IMR-90 (cell line): Measurements from ENCODE around the gene SLC4A1AP.

Experiments
- CEBPB ChIP-seq: IDR thresholded peaks from 2 replicates; pipeline ENCODE4 v1.6.1; 2012; ENCODE audit warnings: low read depth, low read length, improper control_type of control experiment
- CHD1 ChIP-seq: IDR thresholded peaks from 2 replicates; pipeline ENCODE4 v1.6.1; 2012; ENCODE audit warnings: low read depth, low read length, improper control_type of control experiment
- CTCF ChIP-seq: conservative IDR thresholded peaks from 2 replicates; pipeline ENCODE4 v1.5.1; 2012; ENCODE audit warnings: mild to moderate bottlenecking, low read depth, low read length, improper control_type of control experiment
- ELK1 ChIP-seq: fragments of 150-350 bp; IDR thresholded peaks from 2 replicates; pipeline ENCODE4 v1.6.1; 2016; ENCODE audit warnings: low read depth, mild to moderate bottlenecking, low read length, moderate library complexity, borderline replicate concordance
- MAFK ChIP-seq: IDR thresholded peaks from 2 replicates; pipeline ENCODE4 v1.6.1; 2012; ENCODE audit warnings: low read depth, low read length, improper control_type of control experiment
- MXI1 ChIP-seq: IDR thresholded peaks from 2 replicates; pipeline ENCODE4 v1.6.1; 2012; ENCODE audit warnings: low read depth, mild to moderate bottlenecking, low read length, moderate library complexity, borderline replicate concordance
- NFE2L2 ChIP-seq: fragments of 150-350 bp; IDR thresholded peaks from 2 replicates; pipeline ENCODE4 v1.6.1; 2016; ENCODE audit warnings: low read depth, mild to moderate bottlenecking, low read length
- POLR2A ChIP-seq: IDR thresholded peaks from 2 replicates; pipeline ENCODE4 v1.6.1; 2012; ENCODE audit warnings: mild to moderate bottlenecking, low read depth, low read length
- RAD21 ChIP-seq: IDR thresholded peaks from 2 replicates; pipeline ENCODE4 v1.6.1; 2012; ENCODE audit warnings: low read length, improper control_type of control experiment
- RFX5 ChIP-seq: IDR thresholded peaks from 2 replicates; pipeline ENCODE4 v1.8.0; 2012; ENCODE audit warnings: low read depth, mild to moderate bottlenecking, low read length, moderate library complexity
- SMC3 ChIP-seq: fragments of 150-350 bp; IDR thresholded peaks from 2 replicates; pipeline ENCODE4 v1.6.1; 2016; ENCODE audit warnings: low read depth, mild to moderate bottlenecking, antibody characterized with exemption, low read length, moderate library complexity

GRCh38 chr2:27640722-27641245 lies 22.9 kb upstream of the SLC4A1AP start:
- no peak for TF ChIP-seq CTCF
- no peak for TF ChIP-seq RAD21
- no peak for TF ChIP-seq ELK1
- no peak for TF ChIP-seq SMC3
- TF ChIP-seq NFE2L2: no peak
- no peak for TF ChIP-seq CEBPB
- TF ChIP-seq CHD1: no peak
- no peak for TF ChIP-seq RFX5
- no peak for TF ChIP-seq POLR2A
- no peak for TF ChIP-seq MXI1
- no peak for TF ChIP-seq MAFK
